Kidney epithelial cell (primary cell): Measurements from ENCODE around the gene TNFRSF12A. TPM values are rescaled to one million over a fixed set of nuclear protein-coding genes. Genes with fewer than 3 reads are reported as not detected.

ENCODE experiments used
- DNase-seq: peaks from one replicate; pipeline ENCODE4 v3.0.0-alpha.2; 2010; ENCODE audit warnings: low read depth
- H3K27me3 ChIP-seq: 2 replicates; pipeline ENCODE4 v1.6.0; 2011; ENCODE audit warnings: low read length; ENCODE audit not compliant: control insufficient read depth, insufficient read depth
- H3K36me3 ChIP-seq: 2 replicates; pipeline ENCODE4 v1.5.1; 2011; ENCODE audit warnings: low read length; ENCODE audit not compliant: control insufficient read depth, insufficient read depth
- H3K4me3 ChIP-seq: 2 replicates; pipeline ENCODE4 v1.5.1; 2011; ENCODE audit warnings: low read depth, mild to moderate bottlenecking, control low read depth, low read length
- total RNA-seq: library from RNA; depleted of rRNA; stranded (reverse); fragments of >200 nt; gene quantifications from 2 replicates; pipeline ENCODE4 v1.2.3, GENCODE V29; 2015
- TF ChIP-seq, protein P1 (sequence below): IDR thresholded peaks from 2 replicates; pipeline ENCODE4 v1.5.1; 2011; ENCODE audit warnings: mild to moderate bottlenecking, moderate library complexity, low read length, control low read depth, inconsistent platforms; ENCODE audit not compliant: insufficient read depth, poor library complexity, severe bottlenecking

Gene TNFRSF12A
- total RNA-seq, 1 donor from 2014 or later, result 572 TPM

DNA sequence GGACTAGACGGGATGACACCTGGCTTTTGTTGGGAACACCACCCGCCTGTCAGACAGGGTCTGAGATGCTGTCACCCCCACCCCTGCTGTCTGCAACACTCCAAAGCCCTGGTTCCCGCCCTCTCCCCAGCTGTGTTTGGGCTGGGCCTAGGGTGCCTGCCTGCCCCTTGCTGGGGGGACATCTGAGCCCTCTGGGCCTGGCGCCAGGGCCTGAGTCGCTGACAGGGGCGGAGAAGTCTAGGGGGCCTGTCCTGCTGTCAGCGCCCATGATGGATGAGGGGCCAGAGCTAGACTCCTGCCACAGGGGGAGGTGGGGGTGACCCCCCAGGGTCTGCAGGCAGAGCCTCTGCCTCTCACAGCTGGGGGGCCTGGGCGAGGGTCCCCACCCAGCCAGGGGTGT is 32.3 kb upstream of the TNFRSF12A start:
- TF ChIP-seq, protein P1, sequence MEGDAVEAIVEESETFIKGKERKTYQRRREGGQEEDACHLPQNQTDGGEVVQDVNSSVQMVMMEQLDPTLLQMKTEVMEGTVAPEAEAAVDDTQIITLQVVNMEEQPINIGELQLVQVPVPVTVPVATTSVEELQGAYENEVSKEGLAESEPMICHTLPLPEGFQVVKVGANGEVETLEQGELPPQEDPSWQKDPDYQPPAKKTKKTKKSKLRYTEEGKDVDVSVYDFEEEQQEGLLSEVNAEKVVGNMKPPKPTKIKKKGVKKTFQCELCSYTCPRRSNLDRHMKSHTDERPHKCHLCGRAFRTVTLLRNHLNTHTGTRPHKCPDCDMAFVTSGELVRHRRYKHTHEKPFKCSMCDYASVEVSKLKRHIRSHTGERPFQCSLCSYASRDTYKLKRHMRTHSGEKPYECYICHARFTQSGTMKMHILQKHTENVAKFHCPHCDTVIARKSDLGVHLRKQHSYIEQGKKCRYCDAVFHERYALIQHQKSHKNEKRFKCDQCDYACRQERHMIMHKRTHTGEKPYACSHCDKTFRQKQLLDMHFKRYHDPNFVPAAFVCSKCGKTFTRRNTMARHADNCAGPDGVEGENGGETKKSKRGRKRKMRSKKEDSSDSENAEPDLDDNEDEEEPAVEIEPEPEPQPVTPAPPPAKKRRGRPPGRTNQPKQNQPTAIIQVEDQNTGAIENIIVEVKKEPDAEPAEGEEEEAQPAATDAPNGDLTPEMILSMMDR, result no peak
- Histone ChIP-seq H3K4me3 (no peak overlapping the region), H3K36me3 (no peaks in the 10 kb centered on the region), H3K27me3 (peaks cover 19% of the 10 kb centered on the region)
- DNase-seq, result no peak

DNA sequence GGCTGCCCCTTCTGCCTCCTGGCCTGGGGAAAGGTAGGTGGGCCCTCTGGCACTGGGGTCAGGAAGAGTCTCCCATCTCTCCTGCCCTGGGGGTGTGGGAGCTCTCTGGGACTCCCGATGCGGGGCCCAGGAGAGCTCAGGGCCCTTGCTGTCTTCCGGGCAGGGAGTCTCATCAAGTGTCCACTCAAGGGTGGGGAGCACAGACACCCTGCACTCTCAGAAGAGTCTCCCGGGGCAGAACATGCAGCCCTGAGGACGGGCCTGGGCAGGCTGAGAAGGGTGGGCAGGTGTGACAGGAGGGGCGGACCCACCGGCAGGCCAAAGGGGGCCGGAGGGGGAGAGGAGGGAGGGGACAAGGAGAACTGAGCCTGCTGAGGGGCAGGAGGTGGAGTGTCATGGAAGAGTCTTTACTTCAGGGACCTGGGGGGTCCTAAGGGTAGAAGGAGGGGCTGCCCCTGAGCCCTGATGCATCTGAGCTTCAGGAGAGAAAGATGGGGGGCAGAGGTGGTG is 31.5 kb upstream of the TNFRSF12A start:
- H3K4me3 ChIP-seq, result no peak overlapping the region
- peaks cover 19% of the 10 kb centered on the region for H3K27me3 ChIP-seq
- no peaks in the 10 kb centered on the region for H3K36me3 ChIP-seq
- TF ChIP-seq, protein P1, result no peak
- DNase-seq, result no peak

DNA sequence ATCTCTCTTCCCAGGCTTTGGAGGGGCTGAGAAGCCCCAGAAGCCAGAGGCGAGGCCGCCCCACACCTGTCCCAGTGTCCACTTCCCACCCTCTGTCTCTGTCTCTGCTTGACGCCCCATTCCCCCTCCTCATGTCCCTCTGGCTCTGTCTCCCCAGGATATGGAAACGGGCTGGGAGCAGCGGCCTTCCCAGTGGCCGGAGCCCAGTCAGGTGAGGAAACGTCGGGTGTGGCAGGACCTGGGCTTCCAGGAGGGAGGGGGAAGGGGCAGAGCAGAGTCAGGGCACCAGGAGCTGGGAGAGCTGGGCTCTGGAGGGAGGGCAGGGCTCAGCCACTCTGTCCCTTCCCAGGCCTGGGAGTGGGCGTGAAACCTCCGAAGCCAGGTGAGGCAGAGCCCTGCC is 29.3 kb upstream of the TNFRSF12A start:
- DNase-seq, result no peak
- Histone ChIP-seq H3K36me3 (no peaks in the 10 kb centered on the region), H3K4me3 (no peak overlapping the region), H3K27me3 (peaks cover 19% of the 10 kb centered on the region)
- TF ChIP-seq, protein P1, result no peak

DNA sequence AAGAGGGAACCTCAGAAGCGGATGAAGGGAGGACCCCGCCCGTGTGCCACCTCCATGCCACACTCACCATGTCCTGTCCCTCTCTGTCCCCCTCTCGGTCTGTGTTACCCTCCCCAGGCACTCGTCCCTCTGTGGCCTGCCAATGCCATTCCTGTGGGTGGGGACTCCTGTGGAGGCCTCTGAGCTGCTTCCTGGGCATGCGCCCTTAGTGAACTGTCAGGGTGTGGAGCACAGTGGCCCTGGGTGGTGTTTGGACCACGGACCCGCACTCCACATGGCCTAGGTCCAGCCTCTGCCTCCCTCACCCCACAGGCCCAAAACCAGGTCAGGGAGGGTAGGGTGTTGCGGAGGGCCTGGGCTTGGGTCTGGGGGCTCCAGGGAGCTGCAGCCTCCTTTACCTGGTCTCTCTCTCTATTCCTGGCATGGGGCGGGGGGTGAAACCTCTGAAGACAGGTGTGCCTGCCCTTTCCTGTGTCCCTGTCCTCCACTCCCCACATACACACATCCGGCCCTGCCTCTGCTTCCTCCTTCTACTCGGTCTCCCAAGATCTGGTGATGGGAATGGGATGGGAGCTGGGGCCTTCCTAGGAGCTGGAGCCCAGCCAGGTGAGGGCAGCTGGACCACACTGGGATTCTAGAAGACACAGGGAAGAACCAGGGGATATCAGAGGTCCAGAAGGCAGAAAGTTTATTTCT is 28.5 kb upstream of the TNFRSF12A start:
- no peaks in the 10 kb centered on the region for H3K36me3 ChIP-seq
- H3K27me3 ChIP-seq, result peaks cover 21% of the 10 kb centered on the region
- DNase-seq, result no peak
- H3K4me3 ChIP-seq, result no peak overlapping the region
- TF ChIP-seq, protein P1, result no peak

DNA sequence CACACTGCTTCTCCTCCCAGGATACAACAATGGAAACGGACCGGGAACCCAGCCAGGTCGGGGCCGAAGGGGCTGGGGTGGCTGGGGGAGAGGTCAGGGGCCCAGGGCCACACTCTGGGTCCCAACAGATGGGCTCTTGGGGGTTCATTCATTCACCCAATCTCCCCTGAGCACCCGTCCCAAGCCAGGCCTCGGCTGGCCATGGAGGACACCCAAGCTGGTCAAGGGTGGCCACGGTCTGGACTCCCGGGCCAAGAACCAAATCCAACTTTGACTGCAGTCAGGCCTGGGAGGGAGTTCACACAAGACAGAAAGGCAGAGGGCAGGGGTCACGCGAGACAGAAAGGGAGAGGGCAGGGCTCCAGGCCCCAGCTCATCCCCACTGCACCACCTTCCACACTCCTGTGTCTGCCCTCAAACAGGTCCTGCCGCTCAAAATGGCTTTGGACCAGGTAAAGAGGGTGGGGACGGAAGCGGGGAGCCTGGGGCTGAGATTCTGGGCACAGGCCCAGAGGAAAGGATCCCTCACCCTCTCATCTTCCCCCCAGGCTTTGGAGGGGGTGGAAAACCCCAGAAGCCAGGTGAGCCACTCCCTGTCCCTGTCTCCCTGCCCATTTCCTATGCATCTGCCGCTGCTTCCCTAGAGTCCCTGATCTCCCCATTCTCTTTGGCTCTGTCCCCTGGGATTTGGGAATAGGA is 27.6 kb upstream of the TNFRSF12A start:
- TF ChIP-seq, protein P1, result no peak

More for the DNA sequence above, 27.6 kb upstream of the TNFRSF12A start:
- peaks cover 21% of the 10 kb centered on the region for H3K27me3 ChIP-seq
- no peak overlapping the region for H3K4me3 ChIP-seq
- no peaks in the 10 kb centered on the region for H3K36me3 ChIP-seq
- no peak for DNase-seq
